ENCODE data around the gene HS6ST1.

HS6ST1 gene

DNA sequence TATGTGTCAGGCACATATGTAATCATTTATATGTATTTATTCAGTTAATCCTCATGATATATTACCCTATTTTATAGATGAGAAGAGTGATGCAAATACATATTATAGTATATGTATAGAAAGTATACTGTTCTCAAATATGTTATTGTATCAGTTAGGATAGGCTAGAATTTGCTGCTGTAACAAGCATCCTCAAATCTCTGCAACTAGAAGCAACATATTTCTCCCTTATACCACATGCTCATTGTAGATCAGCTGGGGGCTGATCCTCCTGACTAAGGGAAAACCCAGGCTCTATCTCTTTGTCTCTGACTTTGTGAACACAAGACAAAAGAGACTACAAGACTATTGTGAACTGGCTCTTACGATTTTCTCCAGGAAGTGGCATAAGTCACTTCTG, 24.8 kb upstream of the HS6ST1 start:
- TF ChIP-seq POLR2A (IDR thresholded peaks at IDR 0.05; ENCODE audit: low read depth, low read length) = no peak
- no peak for DNase-seq (ENCODE audit: insufficient read length, low spot score)
- FAIRE-seq = no peak

DNA sequence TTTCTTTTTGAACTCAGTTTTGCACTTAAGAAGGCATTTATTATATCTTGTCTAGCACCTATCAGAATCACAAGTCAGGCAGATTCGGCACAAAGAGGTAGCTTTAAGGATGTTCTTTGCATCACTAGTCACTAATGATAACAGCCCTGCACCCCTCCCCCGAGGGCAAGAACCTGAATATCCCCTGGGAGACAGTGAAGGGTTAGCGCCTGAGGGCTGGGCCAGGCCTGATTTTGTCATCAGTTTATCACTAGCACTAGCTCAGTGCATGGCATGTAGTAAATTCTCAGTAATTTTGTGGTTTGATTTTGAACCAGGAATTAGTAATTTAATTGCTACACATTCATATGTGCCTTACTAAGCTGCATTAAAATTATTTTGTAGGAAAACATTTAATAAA, 23.9 kb upstream of the HS6ST1 start:
- no peak for TF ChIP-seq POLR2A (IDR thresholded peaks at IDR 0.05; ENCODE audit: low read depth, low read length)
- DNase-seq (ENCODE audit: insufficient read length, low spot score) = no peak
- FAIRE-seq = no peak

DNA sequence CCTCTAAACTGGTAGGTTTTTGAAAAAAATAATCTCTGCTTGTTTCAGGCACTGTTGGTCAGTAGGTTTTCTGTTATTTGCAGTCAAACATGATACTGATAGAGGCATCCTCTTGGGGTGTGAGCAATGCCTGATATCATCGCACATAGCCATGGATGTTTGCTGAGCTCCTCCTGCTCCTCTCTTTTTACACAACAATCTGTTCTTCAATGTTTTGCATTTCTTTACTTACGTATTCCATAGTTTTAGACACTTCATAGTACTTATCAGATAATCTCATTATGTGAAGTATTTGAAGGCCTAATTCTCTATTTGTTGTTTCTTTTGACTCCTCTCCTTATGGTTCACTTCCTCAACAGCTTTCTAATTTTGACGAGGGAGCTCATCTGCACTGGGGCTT, 23.0 kb upstream of the HS6ST1 start:
- FAIRE-seq = no peak
- no peak for TF ChIP-seq POLR2A (IDR thresholded peaks at IDR 0.05; ENCODE audit: low read depth, low read length)
- DNase-seq (ENCODE audit: insufficient read length, low spot score) = no peak

DNA sequence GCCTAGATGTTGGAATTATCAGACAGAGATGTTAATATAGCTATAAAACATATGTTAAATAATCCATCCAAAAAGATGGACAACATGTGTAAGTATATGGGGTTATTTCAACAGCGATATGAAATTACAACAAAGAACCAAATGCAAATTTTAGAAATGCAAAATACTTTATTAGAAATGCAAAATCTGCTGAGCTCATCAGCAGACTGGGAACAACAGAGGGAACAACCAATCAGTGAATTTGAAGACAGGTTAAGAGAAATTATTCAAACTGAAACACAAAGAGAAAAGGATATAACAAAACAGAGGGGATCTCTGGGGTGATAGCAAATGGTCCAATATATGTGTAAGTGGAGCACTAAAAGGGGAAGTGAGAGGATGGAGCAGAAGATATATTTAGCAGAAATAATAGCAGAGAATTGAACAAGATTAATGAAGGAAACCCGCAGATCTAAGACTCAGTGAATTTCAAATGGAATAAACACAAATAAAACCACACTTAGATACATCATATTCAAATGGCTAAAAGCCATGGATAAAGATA, 13.5 kb upstream of the HS6ST1 start:
- FAIRE-seq (no peak), DNase-seq (ENCODE audit: insufficient read length, low spot score) (no peak)
- no peak for TF ChIP-seq POLR2A (IDR thresholded peaks at IDR 0.05; ENCODE audit: low read depth, low read length)

DNA sequence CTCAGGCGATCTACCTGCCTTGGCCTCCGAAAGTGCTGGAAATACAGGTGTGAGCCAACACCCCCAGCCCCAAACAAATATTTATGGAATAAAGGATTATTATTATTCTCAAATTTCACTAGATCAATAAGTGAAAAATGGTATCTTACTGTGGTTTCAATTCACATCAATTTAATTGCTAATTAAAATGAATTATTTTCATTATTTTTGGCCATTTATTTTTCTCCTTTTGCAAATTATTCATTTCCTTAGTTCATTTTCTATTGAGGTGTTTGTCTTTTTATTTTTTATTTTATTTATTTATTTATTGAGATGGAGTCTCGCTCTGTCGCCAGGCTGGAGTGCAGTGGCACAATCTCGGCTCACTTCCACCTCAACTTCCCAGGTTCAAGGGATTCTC, 11.9 kb upstream of the HS6ST1 start:
- DNase-seq (ENCODE audit: insufficient read length, low spot score) = no peak
- FAIRE-seq = no peak
- TF ChIP-seq POLR2A (IDR thresholded peaks at IDR 0.05; ENCODE audit: low read depth, low read length) = no peak

DNA sequence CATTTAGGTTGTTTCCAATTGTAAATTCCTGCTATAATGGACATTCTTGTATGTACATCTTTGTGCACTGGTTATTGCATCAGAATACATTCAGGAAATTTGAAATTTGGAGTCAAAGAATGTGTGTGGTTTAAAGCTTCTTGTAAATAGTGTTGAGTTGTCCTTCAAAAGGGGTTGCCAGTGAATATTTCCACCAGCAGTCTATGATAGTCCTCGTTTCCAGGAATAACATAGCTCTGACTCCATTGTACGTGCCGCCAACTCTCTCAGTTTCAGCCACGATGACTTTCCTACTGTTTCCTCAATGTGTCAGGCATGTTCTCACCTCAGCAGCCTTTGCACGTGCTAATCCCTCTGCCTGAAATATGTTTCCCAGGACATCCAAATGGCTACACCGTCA, 10.9 kb upstream of the HS6ST1 start:
- DNase-seq (ENCODE audit: insufficient read length, low spot score) (no peak), FAIRE-seq (no peak)
- no peak for TF ChIP-seq POLR2A (IDR thresholded peaks at IDR 0.05; ENCODE audit: low read depth, low read length)

GRCh38 chr2:128327180-128327964, 8.7 kb upstream of the HS6ST1 start:
- DNase-seq (ENCODE audit: insufficient read length, low spot score) (no peak), FAIRE-seq (no peak)
- TF ChIP-seq POLR2A (IDR thresholded peaks at IDR 0.05; ENCODE audit: low read depth, low read length) = no peak

GRCh38 chr2:128326346-128326745, 7.7 kb upstream of the HS6ST1 start:
- DNase-seq (ENCODE audit: insufficient read length, low spot score) (no peak), FAIRE-seq (no peak)
- TF ChIP-seq POLR2A (IDR thresholded peaks at IDR 0.05; ENCODE audit: low read depth, low read length) = no peak

DNA sequence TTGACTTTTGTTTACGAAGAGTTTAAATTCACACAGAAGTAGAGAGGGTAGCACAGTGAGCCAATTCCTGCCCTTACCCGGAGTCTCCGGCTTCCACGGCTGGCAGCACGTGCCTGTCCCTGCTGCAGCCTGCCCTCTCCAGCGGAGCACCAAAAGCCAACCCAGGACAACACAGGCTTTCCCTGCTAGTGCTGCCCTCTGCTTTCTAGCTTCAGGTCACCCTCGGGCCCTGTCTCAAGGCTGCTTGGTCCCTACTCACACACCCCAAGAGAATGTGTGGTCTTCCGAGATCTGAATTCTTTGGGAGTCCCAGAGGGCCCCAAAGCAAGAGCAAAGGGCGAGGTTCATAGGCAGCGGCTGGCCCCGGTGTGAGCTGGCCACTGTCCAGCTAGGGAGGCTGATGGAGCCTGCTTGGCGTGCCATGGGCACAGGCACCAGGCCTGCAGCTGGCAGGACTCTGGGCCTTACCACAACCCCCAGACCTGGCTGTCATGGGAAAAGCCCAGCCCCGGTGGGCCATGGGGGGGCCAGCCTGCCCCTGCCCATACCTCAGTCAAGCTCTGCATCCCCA, 7.0 kb upstream of the HS6ST1 start:
- no peak for DNase-seq (ENCODE audit: insufficient read length, low spot score)

GRCh38 chr2:128324897-128325410, 6.3 kb upstream of the HS6ST1 start:
- FAIRE-seq = no peak
- DNase-seq (ENCODE audit: insufficient read length, low spot score) = no peak
- TF ChIP-seq POLR2A (IDR thresholded peaks at IDR 0.05; ENCODE audit: low read depth, low read length) = no peak

More for the DNA sequence above, 7.0 kb upstream of the HS6ST1 start:
- no peak for FAIRE-seq
- TF ChIP-seq POLR2A (IDR thresholded peaks at IDR 0.05; ENCODE audit: low read depth, low read length) = no peak

DNA sequence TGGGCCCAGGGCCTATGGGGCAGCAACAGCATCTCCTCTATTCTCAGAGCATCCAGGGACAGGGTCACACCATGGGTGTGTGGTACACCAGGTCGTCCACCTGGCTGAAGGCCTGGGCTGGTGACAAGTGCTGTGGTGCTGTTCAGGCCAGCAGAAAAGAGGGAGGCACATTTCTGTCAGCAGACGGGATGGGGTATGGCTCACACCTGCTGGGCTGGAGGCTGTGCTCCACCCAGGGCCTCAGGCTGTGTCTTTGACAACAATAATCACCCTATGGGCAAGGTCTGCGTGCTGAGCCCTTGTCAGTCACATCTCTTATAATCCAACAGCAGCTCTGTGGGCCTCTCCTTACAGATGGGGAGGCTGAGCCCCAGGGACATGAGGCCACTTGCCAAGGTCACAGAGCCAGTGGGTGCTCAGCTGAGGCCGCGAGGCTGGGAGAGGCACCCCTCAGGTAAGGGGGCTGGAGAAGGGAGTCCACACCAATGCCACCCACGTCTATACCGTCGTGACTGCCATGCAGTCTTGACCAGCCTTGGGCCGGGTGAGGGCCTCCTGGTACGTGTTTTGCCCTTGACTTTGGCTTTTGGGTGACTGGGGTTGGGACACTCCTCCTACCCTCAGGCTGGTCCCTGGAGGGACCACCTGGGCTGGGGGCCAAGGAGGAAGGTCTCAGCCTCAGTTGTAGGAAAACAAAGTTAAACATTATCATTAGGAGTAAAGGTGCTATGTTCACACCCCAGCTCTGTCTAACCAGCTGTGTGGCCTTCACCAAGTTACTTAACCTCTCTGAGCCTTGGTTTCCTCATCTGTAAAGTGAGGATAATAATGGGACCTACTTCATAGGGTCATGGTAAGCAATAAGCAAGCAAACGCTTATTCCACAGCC, 5.6 kb upstream of the HS6ST1 start:
- no peak for TF ChIP-seq POLR2A (IDR thresholded peaks at IDR 0.05; ENCODE audit: low read depth, low read length)
- FAIRE-seq (no peak), DNase-seq (ENCODE audit: insufficient read length, low spot score) (no peak)

GRCh38 chr2:128323555-128323931, 4.9 kb upstream of the HS6ST1 start:
- DNase-seq (ENCODE audit: insufficient read length, low spot score) (no peak), FAIRE-seq (no peak)
- TF ChIP-seq POLR2A (IDR thresholded peaks at IDR 0.05; ENCODE audit: low read depth, low read length) = no peak

- DNase-seq (ENCODE audit: insufficient read length, low spot score) (no peak), FAIRE-seq (no peak)
- TF ChIP-seq POLR2A (IDR thresholded peaks at IDR 0.05; ENCODE audit: low read depth, low read length) = no peak
These were observed 4.3 kb upstream of the HS6ST1 start for GRCh38 chr2:128322715-128323554.
